Amygdala (tissue), 56 donors: ENCODE measurements around the gene MARVELD2.
A peak's percentile ranks its signal among the peaks of the same experiment; 100 is the strongest.

Experiments
- DNase-seq, 56 donors: peaks; one replicate each; lab custom pipeline; 2025; lab: John Stamatoyannopoulos, UW

MARVELD2 gene

GRCh38 chr5:69491838-69492390, 77.0 kb downstream of the MARVELD2 start:
- peak in 1 of 56 donors; percentile 30 for DNase-seq

- peak in 22 of 56 donors; percentile 2 to 55 (median 15) for DNase-seq
Observed at GRCh38 chr5:69492391-69492922, 77.5 kb downstream of the MARVELD2 start, which contains the start of gene OCLN. OCLN (plus strand) TSS chr5:69492790; CDS start chr5:69504245, 11,455 bp downstream.

GRCh38 chr5:69492923-69493395, 78.0 kb downstream of the MARVELD2 start:
- peak in 1 of 56 donors; percentile 24 for DNase-seq

GRCh38 chr5:69493396-69494133, 78.6 kb downstream of the MARVELD2 start:
- peak in 1 of 56 donors; percentile 3 for DNase-seq
